Pons (tissue), 1 donor: Measurements from ENCODE around the gene P3H3.

ENCODE experiments used
- DNase-seq: peaks from one replicate; pipeline ENCODE4 v3.0.0-alpha.2; 2016; ENCODE audit warnings: low spot score

Gene P3H3, protein sequence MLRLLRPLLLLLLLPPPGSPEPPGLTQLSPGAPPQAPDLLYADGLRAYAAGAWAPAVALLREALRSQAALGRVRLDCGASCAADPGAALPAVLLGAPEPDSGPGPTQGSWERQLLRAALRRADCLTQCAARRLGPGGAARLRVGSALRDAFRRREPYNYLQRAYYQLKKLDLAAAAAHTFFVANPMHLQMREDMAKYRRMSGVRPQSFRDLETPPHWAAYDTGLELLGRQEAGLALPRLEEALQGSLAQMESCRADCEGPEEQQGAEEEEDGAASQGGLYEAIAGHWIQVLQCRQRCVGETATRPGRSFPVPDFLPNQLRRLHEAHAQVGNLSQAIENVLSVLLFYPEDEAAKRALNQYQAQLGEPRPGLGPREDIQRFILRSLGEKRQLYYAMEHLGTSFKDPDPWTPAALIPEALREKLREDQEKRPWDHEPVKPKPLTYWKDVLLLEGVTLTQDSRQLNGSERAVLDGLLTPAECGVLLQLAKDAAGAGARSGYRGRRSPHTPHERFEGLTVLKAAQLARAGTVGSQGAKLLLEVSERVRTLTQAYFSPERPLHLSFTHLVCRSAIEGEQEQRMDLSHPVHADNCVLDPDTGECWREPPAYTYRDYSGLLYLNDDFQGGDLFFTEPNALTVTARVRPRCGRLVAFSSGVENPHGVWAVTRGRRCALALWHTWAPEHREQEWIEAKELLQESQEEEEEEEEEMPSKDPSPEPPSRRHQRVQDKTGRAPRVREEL

DNA sequence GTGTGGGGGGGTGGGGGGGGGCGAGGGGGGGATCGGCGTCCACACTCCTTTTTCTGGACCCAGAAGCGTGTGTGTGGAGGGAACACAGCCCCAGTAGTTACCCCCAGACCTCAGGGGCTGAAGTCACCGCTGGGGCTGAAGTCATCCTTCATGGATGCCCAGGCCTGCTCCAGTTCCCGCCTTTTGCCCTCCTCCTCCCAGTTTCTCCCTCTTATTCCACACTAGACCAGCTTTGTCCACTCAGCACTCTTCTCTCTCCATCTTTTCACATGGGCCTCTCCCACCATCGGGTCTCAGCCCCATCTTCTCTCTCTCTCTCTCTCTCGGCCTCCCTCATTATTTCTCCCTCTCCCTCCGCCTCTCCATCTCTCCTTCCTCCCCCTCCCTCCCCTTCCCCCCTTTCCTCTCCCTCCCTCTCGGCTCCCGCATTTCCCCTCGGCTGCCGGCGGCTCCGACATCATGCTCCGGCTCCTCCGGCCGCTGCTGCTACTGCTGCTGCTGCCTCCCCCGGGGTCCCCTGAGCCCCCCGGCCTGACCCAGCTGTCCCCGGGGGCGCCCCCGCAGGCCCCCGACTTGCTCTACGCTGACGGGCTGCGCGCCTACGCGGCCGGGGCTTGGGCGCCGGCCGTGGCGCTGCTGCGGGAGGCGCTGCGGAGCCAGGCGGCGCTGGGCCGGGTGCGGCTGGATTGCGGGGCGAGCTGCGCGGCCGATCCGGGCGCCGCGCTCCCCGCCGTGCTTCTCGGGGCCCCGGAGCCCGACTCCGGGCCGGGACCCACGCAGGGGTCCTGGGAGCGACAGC is at the start of gene P3H3:
TSS of gene P3H3 (plus strand) at position 426 of the 799 bp plus-strand sequence. CDS start at position 460, 34 bp downstream.
- DNase-seq, result no peak

- DNase-seq, result peak; percentile 94
Observed at GRCh38 chr12:6778574-6779550, 49.3 kb upstream of the P3H3 start.

DNA sequence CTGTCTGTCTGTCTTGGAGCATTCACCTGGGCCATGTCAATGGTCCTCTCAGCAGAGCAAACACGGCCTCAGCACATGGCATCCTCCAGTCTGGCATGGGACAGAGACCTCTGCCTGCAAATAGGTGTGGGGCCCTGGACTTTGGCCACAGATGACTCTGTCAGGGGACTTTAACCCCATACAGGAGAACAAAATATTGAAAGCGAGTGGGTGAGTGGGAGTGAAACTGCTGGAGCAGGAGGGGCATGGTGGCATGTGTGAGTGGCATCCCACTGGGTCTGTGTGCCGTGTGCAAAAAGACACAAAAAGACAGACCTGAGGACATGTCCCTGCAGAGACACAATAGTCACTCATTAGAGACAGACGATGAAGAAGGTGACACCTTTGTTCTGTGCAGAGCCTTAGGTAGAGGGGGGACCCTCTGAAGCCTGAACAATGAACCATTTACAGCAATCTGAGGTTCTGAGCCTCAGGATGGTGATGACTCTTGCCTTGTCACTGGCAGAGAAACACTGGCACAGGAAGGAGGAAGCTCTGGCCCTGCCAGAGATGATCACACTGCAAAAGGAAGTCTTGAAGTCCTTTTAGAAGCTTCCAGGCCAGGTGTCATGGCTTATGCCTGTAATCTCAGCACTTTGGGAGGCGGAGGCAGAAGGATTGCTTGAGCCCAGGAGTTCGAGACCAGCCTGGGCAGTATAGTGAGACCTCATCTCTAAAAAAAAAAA is 48.3 kb upstream of the P3H3 start:
- DNase-seq, result no peak

DNA sequence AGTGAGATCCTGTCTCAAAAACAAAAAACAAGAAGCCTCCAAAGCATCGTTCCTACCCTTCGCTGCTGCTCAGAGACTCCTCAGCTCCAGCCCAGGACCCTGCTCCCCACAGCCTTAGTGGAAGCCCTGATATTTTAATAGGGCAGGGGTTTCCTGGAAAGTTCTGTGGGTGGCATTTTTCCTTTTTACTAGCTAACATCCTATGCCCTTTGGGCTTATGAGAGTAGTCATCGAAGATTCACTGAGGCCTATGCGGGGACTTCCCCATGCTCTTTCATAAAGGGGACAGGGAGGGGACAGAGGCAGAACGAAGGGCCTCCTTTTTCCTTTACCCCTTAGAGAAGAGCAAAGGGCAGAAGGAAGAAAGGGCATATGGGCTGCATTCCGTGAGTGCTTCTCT is 47.6 kb upstream of the P3H3 start:
- no peak for DNase-seq

GRCh38 chr12:6782119-6782518 is 46.1 kb upstream of the P3H3 start:
- no peak for DNase-seq

DNA sequence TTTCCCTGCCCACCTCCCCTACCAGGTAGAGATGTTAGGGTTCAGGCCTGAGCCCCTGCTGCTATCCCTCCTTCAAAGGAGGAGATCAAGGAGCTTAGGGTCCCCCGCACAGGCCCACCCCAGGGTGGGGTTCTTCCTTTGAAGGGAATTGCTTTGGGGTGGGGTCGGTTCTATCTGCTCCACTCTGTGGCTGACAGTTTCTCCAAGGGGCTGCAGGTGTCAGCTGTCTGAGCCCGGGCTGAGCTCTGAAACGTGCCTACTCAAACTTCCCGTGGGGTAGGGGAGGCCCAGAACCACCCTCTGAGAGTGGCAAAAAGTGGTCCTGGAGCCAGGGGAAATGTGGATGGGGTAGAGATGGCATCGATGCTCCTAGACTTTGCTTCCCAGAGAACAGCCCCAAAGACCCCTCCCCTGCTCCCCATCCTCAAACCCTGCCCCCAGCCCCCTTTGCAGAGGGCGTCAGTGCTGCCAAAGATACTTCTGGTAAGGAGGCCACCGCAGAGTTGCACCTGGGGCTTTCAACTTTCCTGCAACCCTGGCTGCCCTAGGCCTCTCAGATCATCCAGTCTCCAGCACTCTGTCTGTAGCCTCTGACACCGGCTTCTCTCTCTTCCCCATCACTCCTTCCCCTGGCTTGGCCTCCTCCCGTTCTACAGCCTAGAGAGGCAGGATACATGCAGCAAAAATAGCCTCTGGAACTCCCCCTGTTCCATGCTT is 45.2 kb upstream of the P3H3 start:
- no peak for DNase-seq

DNA sequence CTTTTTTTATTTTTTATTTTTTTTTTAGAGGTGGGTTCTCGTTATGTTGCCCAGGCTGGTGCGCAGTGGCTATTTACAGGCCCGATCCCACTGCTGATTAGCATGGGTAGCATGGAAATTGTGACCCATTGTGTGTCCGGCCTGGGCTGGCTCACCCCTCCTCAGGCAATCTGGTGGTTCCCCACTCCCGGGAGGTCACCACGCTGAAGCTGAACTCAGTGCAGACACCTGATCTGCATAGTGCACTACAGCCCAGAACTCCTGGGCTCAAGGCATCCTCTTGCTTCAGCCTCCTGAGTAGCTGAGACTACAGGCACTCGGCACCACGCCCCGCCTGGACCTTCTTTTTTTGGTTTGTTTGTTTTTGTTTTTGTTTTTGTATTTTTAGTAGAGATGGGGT is 44.4 kb upstream of the P3H3 start:
- DNase-seq, result no peak

- DNase-seq, result no peak
Observed at GRCh38 chr12:6784296-6784695, 43.9 kb upstream of the P3H3 start.

- no peak for DNase-seq
Observed at GRCh38 chr12:6784761-6785160, 43.4 kb upstream of the P3H3 start.

- DNase-seq, result no peak
Observed at GRCh38 chr12:6786416-6787094, 41.7 kb upstream of the P3H3 start.

GRCh38 chr12:6787309-6787708 is 40.9 kb upstream of the P3H3 start:
- no peak for DNase-seq

DNA sequence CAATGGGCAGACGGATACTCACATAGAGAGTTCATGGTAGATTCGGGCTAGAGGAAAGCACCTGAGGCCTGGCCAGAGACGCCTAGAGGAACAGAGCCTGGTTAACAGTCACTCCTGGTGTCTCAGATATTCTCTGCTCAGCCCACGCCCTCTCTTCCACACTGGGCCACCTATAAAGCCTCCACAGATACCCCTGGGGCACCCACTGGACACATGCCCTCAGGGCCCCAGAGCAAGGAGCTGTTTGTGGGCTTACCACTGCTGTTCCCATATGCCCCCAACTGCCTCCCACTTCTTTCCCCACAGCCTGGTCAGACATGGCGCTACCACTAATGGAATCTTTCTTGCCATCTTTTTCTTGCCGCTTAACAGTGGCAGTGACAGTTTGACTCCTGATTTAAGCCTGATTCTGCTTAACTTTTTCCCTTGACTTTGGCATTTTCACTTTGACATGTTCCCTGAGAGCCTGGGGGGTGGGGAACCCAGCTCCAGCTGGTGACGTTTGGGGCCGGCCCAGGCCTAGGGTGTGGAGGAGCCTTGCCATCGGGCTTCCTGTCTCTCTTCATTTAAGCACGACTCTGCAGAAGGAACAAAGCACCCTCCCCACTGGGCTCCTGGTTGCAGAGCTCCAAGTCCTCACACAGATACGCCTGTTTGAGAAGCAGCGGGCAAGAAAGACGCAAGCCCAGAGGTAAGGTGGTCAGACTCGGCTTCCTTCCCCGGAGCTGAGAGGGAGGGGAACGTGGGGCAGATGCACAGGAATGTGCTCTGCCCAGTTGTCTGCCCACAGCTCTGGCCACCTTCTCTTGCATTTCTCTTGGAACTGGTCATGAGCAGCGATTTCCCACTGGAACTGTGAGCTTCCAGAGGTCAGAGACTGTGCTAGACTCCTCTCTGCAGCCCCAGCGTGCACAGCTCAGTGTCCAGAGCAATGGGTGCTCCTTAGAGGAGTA is 39.0 kb upstream of the P3H3 start, which contains the start of gene CD4:
TSS of gene CD4 (plus strand) at position 557 of the 953 bp plus-strand sequence. CDS start 10,611 bp downstream, outside the sequence.
- peak; percentile 66 for DNase-seq

DNA sequence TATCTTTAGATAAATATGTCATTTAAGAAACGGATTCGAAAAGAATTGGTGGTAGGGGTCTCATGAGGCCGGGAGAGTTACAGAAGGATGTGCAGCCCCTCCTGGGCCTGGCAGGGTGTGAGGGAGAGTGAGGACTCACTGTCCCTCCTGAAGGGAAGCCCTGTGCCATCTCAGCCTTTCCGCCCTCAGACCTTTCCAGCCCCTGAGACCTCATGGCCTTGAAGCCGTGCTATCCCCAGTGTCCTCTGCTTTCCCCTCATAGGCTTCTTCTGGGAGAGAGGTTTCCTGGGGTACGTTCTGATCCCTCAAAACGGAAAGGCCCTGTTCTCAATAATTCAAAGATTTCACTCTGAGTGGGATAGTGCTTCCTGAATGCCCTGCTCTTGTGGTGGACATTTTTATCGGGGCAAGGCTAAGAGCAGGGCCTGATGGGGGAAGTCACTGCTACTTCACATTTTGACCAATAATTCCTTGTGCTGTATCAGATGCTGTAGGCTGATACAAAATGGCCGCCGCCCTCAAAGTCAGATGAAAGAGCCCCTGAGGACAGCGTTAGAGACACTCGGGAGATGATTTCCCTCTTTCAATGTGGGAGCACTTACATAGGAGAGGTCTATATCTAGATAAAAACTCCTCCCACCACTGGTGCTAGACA is 37.6 kb upstream of the P3H3 start:
- no peak for DNase-seq

DNA sequence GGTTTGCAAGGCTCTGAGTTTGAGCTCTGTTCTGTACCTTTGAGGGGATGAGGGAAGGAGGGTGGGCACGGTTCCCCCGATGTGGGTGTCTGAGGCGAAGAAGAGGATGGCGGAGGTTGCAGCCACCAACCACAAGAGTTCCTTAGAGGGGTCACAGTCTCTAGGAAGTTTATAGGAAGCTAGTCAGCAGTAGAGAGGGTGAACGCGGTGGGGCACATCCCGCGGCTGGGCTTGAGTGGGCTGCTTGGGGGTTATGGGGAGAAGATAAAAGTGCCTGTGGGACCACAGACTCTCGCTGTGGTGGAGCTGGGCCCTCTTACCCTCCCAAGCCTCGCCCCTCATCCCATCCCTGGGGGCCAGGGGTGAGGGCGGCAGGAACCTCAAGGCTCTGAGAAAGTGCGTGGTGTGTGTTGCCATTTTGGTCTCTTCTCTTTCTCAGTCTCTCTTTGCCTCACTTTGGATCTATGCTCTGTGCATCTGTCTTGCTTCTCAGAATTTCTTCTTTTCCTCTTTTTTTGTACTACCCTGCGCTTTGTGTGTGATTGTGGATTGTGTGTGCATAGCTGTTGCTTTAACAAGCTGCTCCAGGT is 36.2 kb upstream of the P3H3 start:
- DNase-seq, result no peak

- DNase-seq, result peak; percentile 69
Observed at GRCh38 chr12:6792522-6793201, 35.5 kb upstream of the P3H3 start.

DNA sequence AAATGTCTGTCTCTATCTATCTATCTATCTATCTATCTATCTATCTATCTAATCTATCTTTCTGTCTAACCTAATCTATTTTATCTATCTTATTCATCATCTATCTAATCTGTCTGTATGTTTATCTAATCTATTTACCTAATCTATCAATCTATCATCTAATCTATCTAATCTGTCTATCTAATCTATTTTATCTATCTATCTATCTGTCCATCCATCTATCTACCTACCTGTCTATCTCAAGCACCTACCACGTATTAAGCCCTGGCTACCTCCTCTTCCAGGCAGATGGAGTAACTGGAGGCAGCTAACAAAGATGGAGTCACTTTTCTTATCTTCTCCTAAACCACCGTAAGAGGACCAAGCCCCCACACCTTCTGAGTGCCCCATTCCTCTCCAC is 33.1 kb upstream of the P3H3 start:
- no peak for DNase-seq

- no peak for DNase-seq
Observed at GRCh38 chr12:6796576-6796975, 31.6 kb upstream of the P3H3 start.
